Fibroblast of peridontal ligament (primary cell): ENCODE results near the gene KANSL1.
A peak's percentile ranks its signal among the peaks of the same experiment; 100 is the strongest.
"Not testable (repeated sequence)": the region's sequence is repeated elsewhere in the genome, so short reads cannot be mapped to it uniquely, and the experiment has no call there.

Experiments
- DNase-seq: peaks from one replicate; pipeline ENCODE4 v3.0.0-alpha.2; 2010; ENCODE audit errors: extremely low read depth

KANSL1 gene, protein sequence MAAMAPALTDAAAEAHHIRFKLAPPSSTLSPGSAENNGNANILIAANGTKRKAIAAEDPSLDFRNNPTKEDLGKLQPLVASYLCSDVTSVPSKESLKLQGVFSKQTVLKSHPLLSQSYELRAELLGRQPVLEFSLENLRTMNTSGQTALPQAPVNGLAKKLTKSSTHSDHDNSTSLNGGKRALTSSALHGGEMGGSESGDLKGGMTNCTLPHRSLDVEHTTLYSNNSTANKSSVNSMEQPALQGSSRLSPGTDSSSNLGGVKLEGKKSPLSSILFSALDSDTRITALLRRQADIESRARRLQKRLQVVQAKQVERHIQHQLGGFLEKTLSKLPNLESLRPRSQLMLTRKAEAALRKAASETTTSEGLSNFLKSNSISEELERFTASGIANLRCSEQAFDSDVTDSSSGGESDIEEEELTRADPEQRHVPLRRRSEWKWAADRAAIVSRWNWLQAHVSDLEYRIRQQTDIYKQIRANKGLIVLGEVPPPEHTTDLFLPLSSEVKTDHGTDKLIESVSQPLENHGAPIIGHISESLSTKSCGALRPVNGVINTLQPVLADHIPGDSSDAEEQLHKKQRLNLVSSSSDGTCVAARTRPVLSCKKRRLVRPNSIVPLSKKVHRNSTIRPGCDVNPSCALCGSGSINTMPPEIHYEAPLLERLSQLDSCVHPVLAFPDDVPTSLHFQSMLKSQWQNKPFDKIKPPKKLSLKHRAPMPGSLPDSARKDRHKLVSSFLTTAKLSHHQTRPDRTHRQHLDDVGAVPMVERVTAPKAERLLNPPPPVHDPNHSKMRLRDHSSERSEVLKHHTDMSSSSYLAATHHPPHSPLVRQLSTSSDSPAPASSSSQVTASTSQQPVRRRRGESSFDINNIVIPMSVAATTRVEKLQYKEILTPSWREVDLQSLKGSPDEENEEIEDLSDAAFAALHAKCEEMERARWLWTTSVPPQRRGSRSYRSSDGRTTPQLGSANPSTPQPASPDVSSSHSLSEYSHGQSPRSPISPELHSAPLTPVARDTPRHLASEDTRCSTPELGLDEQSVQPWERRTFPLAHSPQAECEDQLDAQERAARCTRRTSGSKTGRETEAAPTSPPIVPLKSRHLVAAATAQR (N-terminal part only)

DNA sequence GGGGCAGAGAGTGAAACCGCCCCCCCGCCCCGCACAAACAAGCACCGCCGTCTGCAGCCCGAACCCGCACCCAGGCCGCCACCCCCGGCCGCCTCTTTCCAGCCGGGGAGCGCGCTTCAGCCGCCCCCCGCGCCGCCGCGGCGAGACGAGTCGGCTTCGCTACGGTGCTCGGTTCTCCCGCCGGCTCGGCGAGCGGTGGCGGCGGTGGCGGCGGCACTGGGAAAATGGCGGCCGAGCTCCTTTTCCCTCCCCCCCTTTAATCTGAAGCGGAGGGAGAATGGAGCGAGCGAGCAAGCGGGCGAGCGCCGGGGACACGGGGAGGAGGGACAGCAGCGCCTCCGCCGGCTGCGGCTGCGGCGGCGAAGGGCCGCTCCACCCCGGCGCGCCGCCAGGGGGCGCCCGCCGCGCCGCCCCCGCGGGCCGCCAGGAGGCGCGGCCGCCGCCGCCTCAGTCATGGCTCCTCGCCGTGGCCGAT lies at the start of gene KANSL1:
TSS of gene KANSL1 (minus strand) at position 279 of the 475 bp plus-strand sequence. CDS start 21,286 bp downstream, outside the sequence.
- DNase-seq = peak; percentile 87

DNA sequence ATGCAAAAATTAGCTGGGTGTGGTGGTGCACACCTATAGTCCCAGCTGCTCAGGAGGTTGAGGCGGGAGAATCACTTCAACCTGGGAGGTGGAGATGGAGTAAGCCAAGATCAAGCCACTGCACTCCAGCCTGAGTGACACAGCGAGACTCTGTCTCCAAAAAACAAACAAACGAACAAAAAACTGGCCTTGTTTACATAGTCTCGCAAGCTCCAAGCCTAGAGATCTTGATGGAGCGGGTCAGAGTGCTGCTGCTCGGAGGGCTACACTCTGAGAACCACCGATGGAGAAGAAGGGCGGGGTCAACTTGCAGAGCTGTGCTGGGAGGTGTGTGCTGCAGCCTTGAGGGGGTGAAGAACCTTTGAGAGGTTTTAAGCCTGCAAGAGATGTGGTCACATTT lies 38.1 kb upstream of the KANSL1 start:
- DNase-seq = not testable (repeated sequence)

DNA sequence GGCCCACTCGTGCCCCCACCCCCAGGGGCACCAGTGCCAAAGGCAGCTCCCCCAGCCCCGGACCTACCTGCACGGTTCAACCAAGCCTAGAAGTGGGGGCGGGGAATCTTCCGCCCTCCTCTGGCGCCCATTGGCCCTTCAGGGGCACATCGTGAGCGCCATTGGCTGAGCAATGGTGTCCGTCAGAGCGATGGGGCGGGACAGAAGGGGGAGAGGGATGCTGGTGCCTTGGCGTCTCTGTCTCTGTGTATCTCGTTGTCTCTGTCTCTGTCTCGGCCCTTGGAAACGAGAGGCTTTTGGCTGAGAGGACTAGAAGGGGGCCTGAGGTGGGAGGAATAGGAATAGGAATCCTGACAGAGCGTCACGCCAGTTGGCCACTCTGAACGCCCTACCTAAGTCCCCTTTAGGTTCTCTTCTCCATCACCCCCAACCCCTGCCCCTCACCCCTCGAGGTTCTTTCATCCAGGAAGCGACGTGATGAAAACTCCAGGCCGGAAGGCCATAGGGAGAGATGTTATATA lies 32.1 kb upstream of the KANSL1 start:
- DNase-seq = peak; percentile 86

DNA sequence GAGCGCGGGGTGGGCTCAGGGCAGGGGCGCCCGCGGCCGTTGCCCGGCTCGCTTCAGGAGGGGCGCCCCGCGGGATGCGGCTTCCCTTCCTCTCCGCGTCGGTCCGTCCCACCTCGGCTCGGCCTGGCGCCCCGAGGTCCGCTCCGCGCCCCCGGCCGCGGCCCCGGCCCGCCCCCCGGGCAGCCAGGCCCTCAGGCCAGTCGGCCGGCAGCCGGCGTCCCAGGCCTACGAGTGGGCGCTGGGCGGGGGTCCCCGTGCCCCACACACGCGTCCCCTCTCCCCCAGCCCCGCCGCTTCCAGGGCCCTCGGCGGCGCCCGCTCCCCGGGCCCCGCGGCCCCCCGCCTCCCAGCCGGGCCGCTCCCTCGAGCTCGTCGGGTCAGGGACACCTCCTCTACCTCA lies 31.6 kb upstream of the KANSL1 start:
- DNase-seq = not testable (repeated sequence)

DNA sequence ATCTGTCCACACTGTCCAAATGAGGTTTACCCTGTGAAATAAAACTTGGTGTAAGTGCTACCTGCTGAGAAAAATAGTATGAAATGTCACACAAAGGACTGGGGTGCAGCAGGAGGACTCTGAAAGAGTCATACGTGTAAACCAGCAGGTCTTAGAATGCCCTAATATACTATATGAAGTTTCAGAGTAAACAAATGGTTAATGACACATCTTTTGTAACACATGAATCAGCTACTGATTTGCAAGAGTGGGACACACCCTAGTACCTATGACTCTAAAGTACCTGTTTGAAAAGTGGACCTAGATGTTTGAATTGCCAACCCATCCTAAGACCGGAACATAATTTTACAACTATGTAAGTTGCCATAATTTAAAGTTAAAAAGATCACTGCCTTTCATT lies 29.8 kb upstream of the KANSL1 start:
- not testable (repeated sequence) for DNase-seq

DNA sequence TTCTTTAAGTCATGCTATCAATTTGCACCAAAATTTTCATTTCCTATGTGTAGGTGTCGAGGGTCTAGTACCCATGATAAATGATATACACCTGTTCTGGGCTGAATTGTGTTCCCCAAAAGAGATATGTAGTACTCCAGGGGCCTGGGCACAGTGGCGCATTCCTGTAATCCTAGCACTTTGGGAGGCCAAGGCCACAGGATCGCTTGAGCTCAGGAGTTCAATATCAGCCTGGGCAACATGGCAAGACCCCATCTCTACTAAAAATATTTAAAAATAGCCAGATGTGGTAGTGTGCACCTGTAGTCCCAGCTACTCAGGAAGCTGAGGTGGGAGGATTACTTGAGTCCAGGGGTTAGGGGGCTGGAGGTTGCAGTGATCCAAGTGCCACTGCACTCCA lies 23.5 kb upstream of the KANSL1 start:
- no peak for DNase-seq

DNA sequence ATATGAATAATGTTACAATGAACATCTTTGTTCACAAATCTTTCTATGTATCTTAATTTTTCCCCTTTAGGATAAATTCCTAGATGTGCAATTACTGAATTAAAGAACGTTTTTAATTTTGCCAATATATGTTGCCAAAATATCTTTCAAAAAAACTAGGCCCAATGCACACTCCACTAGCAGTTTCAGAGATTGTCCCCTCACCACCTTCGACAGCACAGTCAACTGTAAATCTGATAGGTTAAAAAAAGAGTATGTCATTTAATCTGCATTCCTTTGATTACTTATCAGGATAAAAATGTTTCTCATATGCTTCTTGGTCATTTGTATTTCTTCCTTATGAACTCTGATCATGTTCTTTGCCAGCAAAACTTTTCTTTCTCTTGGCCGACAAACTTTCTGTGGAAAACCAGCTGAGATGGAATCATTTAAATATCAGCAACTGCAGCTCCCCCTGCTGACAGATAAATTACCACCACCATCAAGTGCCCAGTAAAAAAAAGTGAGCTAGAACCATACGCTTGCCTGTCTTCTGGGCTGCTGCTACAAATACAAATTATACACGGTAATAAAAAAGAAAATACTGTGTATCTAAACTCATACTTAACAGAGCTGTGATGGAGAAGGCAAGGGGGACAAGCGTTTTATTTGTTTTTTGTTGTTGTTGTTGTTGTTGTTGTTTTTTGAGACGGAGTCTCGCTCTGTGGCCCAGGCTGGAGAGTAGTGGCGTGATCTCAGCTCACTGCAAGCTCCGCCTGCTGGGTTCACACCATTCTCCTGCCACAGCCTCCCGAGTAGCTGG lies 19.6 kb upstream of the KANSL1 start:
- peak; percentile 94 for DNase-seq

DNA sequence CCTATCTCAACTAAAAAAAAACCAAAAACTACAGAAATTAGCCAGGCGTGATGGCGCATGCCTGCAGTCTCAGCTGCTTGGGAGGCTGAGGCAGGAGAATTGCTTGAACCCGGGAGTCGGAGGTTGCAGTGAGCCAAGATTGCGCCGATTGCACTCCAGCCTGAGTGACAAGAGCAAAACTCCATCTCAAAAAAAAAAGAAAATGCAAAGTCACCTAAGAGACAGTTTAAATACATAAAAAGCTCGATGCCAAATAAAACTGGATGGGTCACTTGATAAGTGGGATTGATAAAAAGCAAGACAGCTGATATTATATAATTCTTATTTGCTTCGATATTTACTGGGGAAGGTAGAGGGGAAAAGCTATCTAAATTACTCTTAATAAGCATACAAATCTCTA lies 15.8 kb upstream of the KANSL1 start:
- DNase-seq = no peak

DNA sequence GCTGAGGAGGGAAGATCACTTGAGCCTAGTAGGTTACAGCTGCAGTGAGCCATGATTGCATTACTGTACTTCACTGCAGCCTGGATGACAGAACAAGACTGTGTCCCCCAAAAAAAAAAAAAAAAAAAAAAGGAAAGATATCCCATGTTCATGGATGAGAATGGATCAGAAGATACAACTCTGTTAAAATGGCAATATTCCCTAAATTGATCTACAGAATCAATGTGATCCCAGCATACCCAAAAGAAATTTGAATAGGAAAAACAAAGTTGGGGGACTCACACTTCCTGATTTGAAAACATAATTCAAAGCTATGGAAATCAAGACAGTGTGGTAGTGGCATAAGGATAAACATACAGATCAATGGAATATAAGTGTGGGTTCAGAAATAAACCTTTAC lies 12.7 kb upstream of the KANSL1 start:
- no peak for DNase-seq

DNA sequence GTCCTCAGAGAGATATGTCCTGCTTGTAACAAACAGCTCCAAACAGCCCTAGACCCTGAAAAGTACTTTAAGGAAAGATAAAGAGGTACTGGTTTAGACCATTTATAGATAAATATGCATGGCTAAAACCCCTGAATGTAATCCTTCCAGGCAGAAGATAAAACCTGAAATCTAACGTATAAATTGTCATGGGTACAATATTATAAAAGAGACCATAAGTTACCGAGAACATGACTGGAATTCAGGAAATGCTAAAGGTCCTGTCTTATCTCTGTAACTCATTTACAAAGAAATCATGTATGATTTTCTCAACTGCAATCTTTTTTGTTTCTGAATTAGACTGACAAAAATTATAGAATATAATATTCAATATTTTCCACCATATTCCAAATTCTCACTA lies 9.2 kb upstream of the KANSL1 start:
- no peak for DNase-seq

DNA sequence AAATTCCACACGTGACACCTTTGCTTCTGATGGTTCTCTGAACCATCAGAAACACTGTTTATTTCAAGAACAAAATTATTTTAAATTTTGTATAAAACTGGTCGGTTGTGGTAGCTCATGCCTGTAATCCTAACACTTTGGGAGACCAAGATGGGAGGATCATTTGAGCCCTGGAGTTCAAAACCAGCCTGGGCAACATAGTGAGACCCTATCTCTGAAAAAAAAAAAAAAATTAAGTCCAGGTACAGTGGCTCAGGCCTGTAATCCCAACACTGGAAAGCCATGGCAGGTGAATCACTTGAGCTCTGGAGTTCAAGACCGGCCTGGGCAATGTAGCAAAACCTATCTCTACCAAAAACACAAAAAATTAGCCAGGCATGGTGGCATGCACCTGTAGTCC lies 8.3 kb upstream of the KANSL1 start:
- no peak for DNase-seq

DNA sequence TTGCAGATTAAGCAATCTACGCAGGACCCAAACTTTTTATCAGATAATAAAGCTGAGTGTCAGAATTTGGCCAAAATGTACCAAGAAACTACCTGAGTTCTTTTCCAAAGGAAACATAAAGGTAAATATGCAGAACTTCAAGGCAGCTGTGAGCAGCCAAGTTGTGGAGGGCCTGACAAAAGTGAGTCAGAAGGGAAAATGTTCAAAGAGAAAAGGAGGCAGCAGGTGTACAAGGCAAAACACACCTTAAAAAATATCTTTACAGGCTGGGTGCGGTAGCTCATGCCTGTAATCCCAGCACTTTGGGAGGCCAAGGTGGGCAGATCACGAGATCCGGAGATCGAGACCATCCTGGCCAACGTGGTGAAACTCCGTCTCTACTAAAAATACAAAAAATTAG lies 7.0 kb upstream of the KANSL1 start:
- DNase-seq = no peak

DNA sequence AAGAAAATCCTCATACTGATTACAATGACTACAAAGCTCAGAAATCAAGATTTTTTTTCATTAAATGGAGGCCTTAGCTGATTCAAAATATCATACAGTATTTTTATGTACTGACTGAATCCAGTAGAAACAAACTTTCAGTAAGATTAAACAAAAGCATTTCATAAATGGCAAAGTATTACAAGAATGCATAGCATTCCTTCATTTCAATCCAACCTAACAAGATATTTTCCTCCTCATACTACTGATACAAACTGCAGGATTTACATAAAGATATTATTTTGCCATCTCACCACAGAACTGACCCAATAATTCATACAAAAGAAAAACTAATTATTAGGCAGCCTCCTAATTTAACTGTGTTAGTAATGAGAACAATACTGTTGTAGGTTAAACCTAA lies 6.2 kb upstream of the KANSL1 start:
- DNase-seq = peak; percentile 65

DNA sequence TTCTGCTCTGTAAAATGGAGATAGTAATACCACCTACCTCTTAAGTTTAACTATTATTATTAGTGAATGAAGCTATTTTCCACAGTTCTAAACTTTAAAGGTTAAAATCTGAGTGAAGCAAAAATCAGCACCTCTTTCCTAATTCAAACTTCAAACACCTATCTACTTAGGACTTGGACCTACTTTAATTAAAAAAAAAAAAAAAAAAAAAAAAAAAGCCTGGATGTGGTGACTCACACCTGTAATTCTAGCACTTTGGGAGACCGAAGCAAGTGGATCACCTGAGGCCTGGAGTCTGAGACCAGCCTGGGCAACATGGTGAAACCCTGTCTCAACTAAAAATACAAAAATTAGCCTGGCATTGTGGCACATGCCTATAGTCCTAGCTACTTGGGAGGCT lies 5.0 kb upstream of the KANSL1 start:
- DNase-seq = no peak

DNA sequence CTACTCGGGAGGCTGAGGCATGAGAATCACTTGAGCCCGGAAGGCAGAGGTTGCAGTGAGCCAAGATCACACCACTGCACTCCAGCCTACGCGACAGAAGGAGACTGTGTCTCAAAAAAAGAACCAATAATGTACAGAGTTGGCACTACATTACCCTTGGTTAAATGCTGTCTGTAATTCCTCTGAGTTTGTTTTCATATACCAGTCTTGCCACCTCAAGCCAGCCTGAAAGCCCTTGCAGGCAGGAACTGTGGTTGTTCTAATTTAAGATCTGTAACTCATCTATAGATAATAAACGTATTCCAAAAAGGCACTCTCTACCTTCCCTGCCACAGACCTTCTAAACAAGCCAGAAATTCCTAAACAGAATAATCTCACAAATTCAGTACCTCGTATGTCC lies 4.3 kb upstream of the KANSL1 start:
- no peak for DNase-seq

DNA sequence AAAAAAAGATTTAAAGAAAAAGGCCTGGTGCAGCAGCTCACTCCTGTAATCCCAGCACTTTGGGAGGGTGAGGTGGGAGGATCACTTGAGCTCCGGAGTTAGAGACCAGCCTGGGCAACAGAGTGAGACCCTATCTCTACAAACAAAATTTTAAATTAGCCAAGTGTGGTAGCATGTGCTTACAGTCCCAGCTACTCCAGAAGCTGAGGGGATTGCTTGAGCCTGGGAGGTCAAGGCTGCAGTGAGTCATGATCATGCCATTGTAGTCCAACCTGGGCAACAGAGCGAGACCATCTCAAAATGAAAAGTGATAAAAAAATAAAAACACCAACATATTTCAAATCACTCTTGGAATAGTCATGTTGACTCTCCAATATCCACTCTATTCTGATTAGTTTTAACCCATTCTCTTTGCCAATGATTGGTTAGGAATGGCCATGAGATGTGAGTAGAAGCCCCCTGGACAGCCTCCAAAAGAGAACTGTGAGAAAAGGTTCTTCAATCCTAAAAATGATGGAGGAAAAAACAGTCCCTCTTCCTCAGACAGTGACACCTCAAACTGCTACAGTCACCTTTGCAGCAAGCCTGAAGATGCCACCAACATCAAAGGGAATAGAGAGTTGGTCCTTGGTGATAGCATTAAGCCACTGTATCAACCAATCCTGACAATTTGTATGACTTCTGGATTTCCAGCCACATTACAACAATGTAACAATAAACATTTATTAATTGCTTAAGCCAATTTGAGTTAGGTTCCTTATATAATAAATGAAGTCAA lies 2.9 kb upstream of the KANSL1 start:
- no peak for DNase-seq

DNA sequence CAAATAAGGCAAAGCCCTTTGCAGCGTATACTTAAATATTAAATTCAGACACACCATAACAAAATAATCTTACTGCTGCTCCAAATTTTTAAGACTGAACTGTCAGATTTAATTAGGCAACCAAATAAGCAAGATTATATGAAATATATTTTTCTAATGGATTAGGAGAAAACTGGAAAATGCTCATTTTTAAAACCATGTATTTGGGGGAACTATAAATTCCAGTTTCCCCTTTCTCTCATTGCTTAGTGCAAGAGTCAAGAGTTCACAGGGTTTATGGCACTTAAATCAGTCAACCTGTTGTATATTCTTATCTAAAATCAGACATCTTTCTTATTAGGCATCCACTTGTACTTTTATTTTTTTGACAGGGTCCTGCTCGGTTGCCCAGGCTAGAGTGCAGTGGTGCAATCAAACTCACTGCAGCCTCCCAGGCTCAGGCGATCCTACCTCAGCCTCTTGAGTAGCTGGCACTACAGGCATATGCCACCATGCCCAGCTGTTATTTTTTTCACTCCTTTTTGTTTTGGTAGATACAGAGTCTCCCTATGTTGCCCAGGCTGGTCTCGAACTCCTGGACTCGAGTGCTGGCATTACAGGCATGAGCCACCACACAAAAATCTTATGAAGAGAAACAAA lies 2.1 kb upstream of the KANSL1 start:
- no peak for DNase-seq

DNA sequence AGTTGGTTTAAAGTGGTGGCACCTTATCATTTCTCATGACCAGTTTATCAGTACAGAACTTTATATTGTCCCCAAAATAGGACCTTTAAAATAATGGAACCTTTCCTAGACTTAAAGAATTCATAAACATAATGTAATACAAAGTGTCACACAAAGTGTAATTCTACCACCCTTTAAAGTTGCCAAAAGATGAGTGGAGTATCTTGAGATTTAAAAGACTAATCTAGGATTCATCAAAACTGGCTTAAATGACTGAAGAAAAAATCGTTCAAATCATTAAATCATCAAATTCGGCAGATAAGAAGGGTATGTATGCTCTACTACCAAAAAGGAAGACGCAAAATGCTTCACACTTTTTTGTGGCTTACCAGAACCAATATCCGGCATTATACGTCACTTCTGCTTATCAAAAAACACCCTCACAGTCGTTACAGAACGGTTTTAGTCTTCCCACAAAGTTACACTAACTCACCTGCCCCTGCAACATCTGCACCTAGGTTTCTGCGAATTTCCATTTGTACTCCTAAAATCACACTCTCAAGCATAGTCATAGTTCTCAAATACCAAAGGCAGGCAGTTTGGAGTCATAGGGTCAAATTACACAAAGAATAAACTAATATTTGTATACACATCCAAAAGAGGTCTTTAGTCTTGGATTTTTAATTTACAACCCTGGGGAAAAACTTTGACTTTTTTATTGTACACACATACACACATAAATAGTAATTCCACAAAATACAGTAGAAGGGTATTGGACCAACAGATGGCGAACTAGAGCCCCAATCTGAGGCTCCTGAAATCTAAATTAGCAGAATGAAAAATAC lies 1.4 kb upstream of the KANSL1 start:
- DNase-seq = peak; percentile 84
